Panc1 (cell line): Measurements from ENCODE around the gene PITX1. TPM values are rescaled to one million over a fixed set of nuclear protein-coding genes. Genes with fewer than 3 reads are reported as not detected.

Experiments used
- ATAC-seq: fragments of 200-7000 bp; cut with Tn5 transposase; 2 replicates; pipeline ENCODE4 v1.9.1; 2020; ENCODE audit warnings: mild to moderate bottlenecking, moderate library complexity
- BruUV-seq: library from RNA; stranded (reverse); fragments of 400-500 nt; replicated peaks from 2 replicates; lab custom pipeline; 2021; lab: Mats Ljungman, UMichigan
- CTCF ChIA-PET: fragments of 300-600 bp; sonication (Branson Sonifier 250); formaldehyde crosslinking; loops from one replicate; lab custom pipeline; 2022; ENCODE audit warnings: antibody characterized with exemption; lab: Charles Lee
- POLR2A ChIA-PET: fragments of 300-600 bp; sonication (Branson Sonifier 250); formaldehyde crosslinking; loops from one replicate; lab custom pipeline; 2022; ENCODE audit warnings: antibody characterized with exemption; lab: Charles Lee
- DNase-seq: peaks from one replicate; pipeline ENCODE4 v3.0.0-alpha.2; 2010; ENCODE audit warnings: low read depth, low spot score
- H3K27ac ChIP-seq: 2 replicates; pipeline ENCODE4 v1.5.1; 2011; ENCODE audit warnings: mild to moderate bottlenecking, low read length, inconsistent platforms
- H3K27me3 ChIP-seq: fragments of 200-500 bp; sonication (Bioruptor generic); 2 replicates; pipeline ENCODE4 v1.6.0; 2014; ENCODE audit warnings: low read length, inconsistent platforms; ENCODE audit not compliant: control insufficient read depth, insufficient read depth
- H3K36me3 ChIP-seq: fragments of 200-500 bp; sonication (Bioruptor generic); 2 replicates; pipeline ENCODE4 v1.5.1; 2014; ENCODE audit warnings: inconsistent platforms, mild to moderate bottlenecking, low read length, moderate library complexity; ENCODE audit not compliant: control insufficient read depth, insufficient read depth
- H3K4me1 ChIP-seq: 2 replicates; pipeline ENCODE4 v1.5.1; 2011; ENCODE audit warnings: inconsistent platforms, mild to moderate bottlenecking, low read length, moderate library complexity; ENCODE audit not compliant: control insufficient read depth, insufficient read depth
- H3K4me3 ChIP-seq, 2 experiments: 2 replicates each; pipeline ENCODE4 v1.5.1; 2011 to 2012; ENCODE audit warnings: low read depth in 2 of 2, low read length in 2 of 2, mild to moderate bottlenecking in 2 of 2, inconsistent platforms in 1 of 2, moderate library complexity in 1 of 2
- H3K9me3 ChIP-seq: fragments of 200-500 bp; sonication (Bioruptor generic); 2 replicates; pipeline ENCODE4 v1.5.1; 2014; ENCODE audit warnings: low read depth, mild to moderate bottlenecking, inconsistent platforms, low read length, moderate library complexity; ENCODE audit not compliant: control insufficient read depth, insufficient read depth
- POLR2AphosphoS5 ChIP-seq: IDR thresholded peaks from 2 replicates; pipeline ENCODE4 v1.6.1; 2012; ENCODE audit warnings: mild to moderate bottlenecking, low read depth, low read length, moderate library complexity
- REST ChIP-seq, 2 experiments: IDR thresholded peaks; 2 replicates each; pipeline ENCODE4 v1.6.1; 2011 to 2012; ENCODE audit warnings: low read depth in 2 of 2, control low read depth in 1 of 2, low read length in 1 of 2, mild to moderate bottlenecking in 1 of 2, moderate library complexity in 1 of 2; ENCODE audit not compliant: insufficient read depth in 1 of 2
- SIN3A ChIP-seq: IDR thresholded peaks from 2 replicates; pipeline ENCODE4 v1.6.1; 2012; ENCODE audit warnings: low read depth, mild to moderate bottlenecking, low read length, moderate library complexity, borderline replicate concordance; ENCODE audit not compliant: insufficient read depth
- TCF7L2 ChIP-seq: IDR thresholded peaks from 2 replicates; pipeline ENCODE4 v1.6.1; 2011; ENCODE audit warnings: mild to moderate bottlenecking, low read depth, low read length, inconsistent platforms
- in situ Hi-C: cut with HindIII; loops from 2 replicates; pipeline ENCODE4 v1.10.0; 2016; ENCODE audit warnings: low sequenced_read_pairs, low pct_unique_long_range_greater_than_20kb
- intact Hi-C: fragments of 100-400 bp; cut with micrococcal nuclease; formaldehyde crosslinking; loops from one replicate; pipeline ENCODE4 v1.10.0; 2022; ENCODE audit not compliant: unreplicated experiment
- total RNA-seq: library from RNA; stranded (reverse); gene quantifications from one replicate; pipeline ENCODE4 v1.2.1, GENCODE V29; 2021; ENCODE audit not compliant: unreplicated experiment
- TF ChIP-seq, protein P1 (sequence below): fragments of 450-650 bp; IDR thresholded peaks from 2 replicates; pipeline ENCODE4 v1.5.1; 2017; ENCODE audit warnings: mild to moderate bottlenecking

PITX1 gene
- total RNA-seq, 1 experiment from 2014 or later = 41.5 TPM

DNA sequence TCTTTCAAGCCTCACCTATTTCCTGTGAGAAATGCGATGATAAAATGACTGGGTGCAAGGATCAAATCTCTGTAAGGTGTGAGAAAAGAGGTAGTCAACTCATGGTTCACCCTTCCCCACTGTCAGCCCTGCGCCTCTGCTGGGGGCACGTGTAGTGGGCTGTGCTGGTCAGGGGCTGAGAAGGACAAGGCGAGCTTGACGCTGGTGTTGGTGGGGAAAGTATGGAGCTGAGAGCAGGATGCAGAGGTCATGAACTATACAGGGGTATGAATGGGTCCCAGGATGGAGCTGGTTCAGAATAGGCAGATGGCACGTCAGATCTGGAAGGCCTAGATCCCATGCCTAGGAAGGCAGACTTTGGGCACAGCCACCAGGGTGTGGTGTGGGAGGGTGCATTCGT lies 20.6 kb downstream of the PITX1 start:
- Histone ChIP-seq H3K9me3 (no peaks in the 10 kb centered on the region), H3K27ac (peak overlapping the region; percentile 9; the same call in 1 of the 2 replicates), H3K36me3 (no peaks in the 10 kb centered on the region), H3K27me3 (no peaks in the 10 kb centered on the region), H3K4me3 (no peak overlapping the region), H3K4me1 (peaks cover 12% of the 10 kb centered on the region)
- intact Hi-C loops = no loop called here
- no peak for DNase-seq
- in situ Hi-C loops = no loop called here
- no TSS peak for BruUV-seq
- ChIA-PET POLR2A (interaction anchor here (0.7 kb wide), 1 partner anchor 131 kb away, joined by 3 read pairs; no protein-coding TSS in a partner anchor), CTCF (no interaction called here)
- ATAC-seq = no peak
- TF ChIP-seq SIN3A (no peak), TCF7L2 (no peak), REST (IDR thresholded peaks at IDR 0.05; ENCODE audit: insufficient read depth in 1 of 2, low read depth in 2 of 2, low read length in 1 of 2) (no peak), POLR2AphosphoS5 (no peak)
- TF ChIP-seq, protein P1, sequence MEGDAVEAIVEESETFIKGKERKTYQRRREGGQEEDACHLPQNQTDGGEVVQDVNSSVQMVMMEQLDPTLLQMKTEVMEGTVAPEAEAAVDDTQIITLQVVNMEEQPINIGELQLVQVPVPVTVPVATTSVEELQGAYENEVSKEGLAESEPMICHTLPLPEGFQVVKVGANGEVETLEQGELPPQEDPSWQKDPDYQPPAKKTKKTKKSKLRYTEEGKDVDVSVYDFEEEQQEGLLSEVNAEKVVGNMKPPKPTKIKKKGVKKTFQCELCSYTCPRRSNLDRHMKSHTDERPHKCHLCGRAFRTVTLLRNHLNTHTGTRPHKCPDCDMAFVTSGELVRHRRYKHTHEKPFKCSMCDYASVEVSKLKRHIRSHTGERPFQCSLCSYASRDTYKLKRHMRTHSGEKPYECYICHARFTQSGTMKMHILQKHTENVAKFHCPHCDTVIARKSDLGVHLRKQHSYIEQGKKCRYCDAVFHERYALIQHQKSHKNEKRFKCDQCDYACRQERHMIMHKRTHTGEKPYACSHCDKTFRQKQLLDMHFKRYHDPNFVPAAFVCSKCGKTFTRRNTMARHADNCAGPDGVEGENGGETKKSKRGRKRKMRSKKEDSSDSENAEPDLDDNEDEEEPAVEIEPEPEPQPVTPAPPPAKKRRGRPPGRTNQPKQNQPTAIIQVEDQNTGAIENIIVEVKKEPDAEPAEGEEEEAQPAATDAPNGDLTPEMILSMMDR = no peak

GRCh38 chr5:135012951-135013391 lies 21.1 kb downstream of the PITX1 start:
- Histone ChIP-seq H3K27me3 (no peaks in the 10 kb centered on the region), H3K4me1 (peaks cover 12% of the 10 kb centered on the region), H3K9me3 (no peaks in the 10 kb centered on the region), H3K36me3 (no peaks in the 10 kb centered on the region), H3K4me3 (no peak overlapping the region), H3K27ac (no peak overlapping the region)
- in situ Hi-C loops (no loop called here), intact Hi-C loops (no loop called here)
- no peak for TF ChIP-seq REST (IDR thresholded peaks at IDR 0.05; ENCODE audit: insufficient read depth in 1 of 2, low read depth in 2 of 2, low read length in 1 of 2)
- TF ChIP-seq SIN3A = no peak
- TF ChIP-seq, protein P1 = no peak
- no peak for TF ChIP-seq TCF7L2
- TF ChIP-seq POLR2AphosphoS5 = no peak
- ChIA-PET POLR2A (interaction anchor here (0.7 kb wide), 1 partner anchor 130 kb away, joined by 3 read pairs; no protein-coding TSS in a partner anchor), CTCF (no interaction called here)
- no peak for ATAC-seq
- BruUV-seq = no TSS peak
- no peak for DNase-seq
